MM.1S (cell line): Measurements from ENCODE around the gene RAD23B.
"Not testable (repeated sequence)": the region's sequence is repeated elsewhere in the genome, so short reads cannot be mapped to it uniquely, and the experiment has no call there.

Experiments
- EZH2 ChIP-seq: fragments of 300-600 bp; sonication (generic); optimal IDR thresholded peaks from 2 replicates; pipeline ENCODE3; 2017; ENCODE audit warnings: low read depth, mild to moderate bottlenecking, antibody characterized with exemption, low read length, mixed read lengths
- TF ChIP-seq, protein P1 (sequence below): fragments of 300-600 bp; sonication (generic); IDR thresholded peaks from 2 replicates; pipeline ENCODE4 v1.5.1; 2016; ENCODE audit warnings: antibody characterized with exemption, low read length, mixed read lengths

DNA sequence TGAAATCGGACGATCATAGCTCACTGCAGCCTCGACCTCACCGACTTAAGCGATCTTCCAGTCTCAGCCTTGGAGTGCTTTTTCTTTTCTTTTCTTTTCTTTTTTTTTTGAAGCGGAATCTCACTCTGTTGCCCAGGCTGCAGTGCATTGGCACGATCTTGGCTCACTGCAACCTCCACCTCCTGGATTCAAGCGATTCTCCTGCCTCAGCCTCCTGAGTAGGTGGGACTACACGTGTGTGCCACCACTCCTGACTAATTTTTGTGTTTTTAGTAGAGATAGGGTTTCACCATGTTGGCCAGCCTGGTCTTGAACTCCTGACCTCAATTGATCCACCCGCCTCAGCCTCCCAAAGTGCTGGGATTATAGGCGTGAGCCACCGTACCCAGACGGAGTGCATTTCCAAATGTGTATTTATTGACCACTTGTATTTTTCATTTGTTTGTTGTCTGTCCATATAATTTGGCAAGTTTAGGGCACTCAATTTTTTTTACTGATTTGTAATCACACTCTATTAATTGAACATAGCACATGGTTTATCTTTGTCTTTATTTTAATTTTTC lies 23.2 kb upstream of the RAD23B start:
- TF ChIP-seq, protein P1, sequence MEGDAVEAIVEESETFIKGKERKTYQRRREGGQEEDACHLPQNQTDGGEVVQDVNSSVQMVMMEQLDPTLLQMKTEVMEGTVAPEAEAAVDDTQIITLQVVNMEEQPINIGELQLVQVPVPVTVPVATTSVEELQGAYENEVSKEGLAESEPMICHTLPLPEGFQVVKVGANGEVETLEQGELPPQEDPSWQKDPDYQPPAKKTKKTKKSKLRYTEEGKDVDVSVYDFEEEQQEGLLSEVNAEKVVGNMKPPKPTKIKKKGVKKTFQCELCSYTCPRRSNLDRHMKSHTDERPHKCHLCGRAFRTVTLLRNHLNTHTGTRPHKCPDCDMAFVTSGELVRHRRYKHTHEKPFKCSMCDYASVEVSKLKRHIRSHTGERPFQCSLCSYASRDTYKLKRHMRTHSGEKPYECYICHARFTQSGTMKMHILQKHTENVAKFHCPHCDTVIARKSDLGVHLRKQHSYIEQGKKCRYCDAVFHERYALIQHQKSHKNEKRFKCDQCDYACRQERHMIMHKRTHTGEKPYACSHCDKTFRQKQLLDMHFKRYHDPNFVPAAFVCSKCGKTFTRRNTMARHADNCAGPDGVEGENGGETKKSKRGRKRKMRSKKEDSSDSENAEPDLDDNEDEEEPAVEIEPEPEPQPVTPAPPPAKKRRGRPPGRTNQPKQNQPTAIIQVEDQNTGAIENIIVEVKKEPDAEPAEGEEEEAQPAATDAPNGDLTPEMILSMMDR = not testable (repeated sequence)
- TF ChIP-seq EZH2 = not testable (repeated sequence)
